Measurements from ENCODE around the gene EVI5.

DNA sequence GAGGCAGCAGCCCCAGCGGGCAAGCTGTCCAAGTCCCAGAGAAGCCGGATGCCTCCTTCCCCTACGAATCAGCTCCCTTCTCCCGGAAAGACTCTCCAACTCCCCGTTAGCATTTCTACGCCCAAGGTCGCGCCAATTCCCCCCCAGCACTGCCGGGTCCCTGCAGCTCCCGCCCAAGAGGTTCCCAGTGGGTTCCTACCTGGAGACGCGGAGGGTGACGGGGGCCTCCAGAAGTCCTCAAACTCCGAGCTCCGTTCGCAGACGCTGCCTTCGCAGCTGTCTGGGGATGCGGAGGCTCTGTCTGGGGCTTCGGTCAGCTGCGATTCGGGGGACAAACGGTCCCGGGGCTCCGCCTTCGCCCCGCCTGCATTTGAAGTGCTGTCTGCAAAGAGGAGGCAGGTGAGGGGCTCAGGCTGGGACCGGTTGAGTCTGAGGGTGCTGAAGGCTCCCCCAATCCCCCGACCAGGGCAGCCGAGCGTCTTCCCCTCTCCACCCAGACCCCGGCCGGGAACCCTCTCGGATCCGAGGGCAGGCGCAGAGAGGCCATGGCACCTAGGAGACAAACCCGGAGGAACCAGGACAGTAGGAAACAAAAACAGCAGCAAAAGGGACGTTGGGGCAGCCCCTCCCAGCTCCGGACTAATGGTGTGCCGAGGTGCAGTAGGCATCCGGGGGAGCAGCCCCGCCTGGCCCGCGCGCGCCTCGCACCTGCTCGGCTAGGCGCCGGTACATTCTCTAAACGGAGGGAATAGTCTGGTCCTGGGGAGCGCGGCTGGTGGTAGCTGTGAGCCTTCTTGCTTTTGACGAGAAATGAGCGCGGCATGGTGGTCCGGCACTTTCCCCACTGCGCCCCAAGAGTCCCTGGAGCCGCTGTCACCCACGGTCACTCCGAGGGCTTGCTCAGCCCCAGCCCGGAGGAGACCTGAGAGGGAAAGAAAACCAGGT lies 302.0 kb downstream of the EVI5 start:
- TF ChIP-seq, protein P1, sequence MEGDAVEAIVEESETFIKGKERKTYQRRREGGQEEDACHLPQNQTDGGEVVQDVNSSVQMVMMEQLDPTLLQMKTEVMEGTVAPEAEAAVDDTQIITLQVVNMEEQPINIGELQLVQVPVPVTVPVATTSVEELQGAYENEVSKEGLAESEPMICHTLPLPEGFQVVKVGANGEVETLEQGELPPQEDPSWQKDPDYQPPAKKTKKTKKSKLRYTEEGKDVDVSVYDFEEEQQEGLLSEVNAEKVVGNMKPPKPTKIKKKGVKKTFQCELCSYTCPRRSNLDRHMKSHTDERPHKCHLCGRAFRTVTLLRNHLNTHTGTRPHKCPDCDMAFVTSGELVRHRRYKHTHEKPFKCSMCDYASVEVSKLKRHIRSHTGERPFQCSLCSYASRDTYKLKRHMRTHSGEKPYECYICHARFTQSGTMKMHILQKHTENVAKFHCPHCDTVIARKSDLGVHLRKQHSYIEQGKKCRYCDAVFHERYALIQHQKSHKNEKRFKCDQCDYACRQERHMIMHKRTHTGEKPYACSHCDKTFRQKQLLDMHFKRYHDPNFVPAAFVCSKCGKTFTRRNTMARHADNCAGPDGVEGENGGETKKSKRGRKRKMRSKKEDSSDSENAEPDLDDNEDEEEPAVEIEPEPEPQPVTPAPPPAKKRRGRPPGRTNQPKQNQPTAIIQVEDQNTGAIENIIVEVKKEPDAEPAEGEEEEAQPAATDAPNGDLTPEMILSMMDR (IDR thresholded peaks at IDR 0.05) = no peak
- TF ChIP-seq POLR2AphosphoS5 (IDR thresholded peaks at IDR 0.05) (no peak), EP300 (IDR thresholded peaks at IDR 0.05) (no peak)
